Ishikawa (cell line): Measurements from ENCODE around the gene SMC4.
A peak's percentile ranks its signal among the peaks of the same experiment; 100 is the strongest.

Source experiments
- CEBPB ChIP-seq: IDR thresholded peaks from 2 replicates; pipeline ENCODE4 v1.6.1; 2012
- CREB1 ChIP-seq: IDR thresholded peaks from 2 replicates; pipeline ENCODE4 v1.6.1; 2012; ENCODE audit warnings: low read depth
- EGR1 ChIP-seq: IDR thresholded peaks from 2 replicates; pipeline ENCODE4 v1.6.1; 2012
- EP300 ChIP-seq: IDR thresholded peaks from 2 replicates; pipeline ENCODE4 v1.6.1; 2012; ENCODE audit warnings: borderline replicate concordance
- FOXM1 ChIP-seq: IDR thresholded peaks from 2 replicates; pipeline ENCODE4 v1.6.1; 2012; ENCODE audit warnings: low read depth, borderline replicate concordance
- MAX ChIP-seq: IDR thresholded peaks from 2 replicates; pipeline ENCODE4 v1.6.1; 2012
- NFIC ChIP-seq: IDR thresholded peaks from 2 replicates; pipeline ENCODE4 v1.6.1; 2012
- RAD21 ChIP-seq: IDR thresholded peaks from 2 replicates; pipeline ENCODE4 v1.6.1; 2012; ENCODE audit warnings: low read depth
- REST ChIP-seq: IDR thresholded peaks from 2 replicates; pipeline ENCODE4 v1.6.1; 2012; ENCODE audit warnings: low read depth, mild to moderate bottlenecking
- TAF1 ChIP-seq: IDR thresholded peaks from 2 replicates; pipeline ENCODE4 v1.6.1; 2012; ENCODE audit warnings: low read depth, mild to moderate bottlenecking
- TCF12 ChIP-seq: IDR thresholded peaks from 2 replicates; pipeline ENCODE4 v1.6.1; 2012; ENCODE audit warnings: low read depth
- TEAD4 ChIP-seq: IDR thresholded peaks from 2 replicates; pipeline ENCODE4 v1.6.1; 2012
- USF1 ChIP-seq: IDR thresholded peaks from 2 replicates; pipeline ENCODE4 v1.6.1; 2012
- YY1 ChIP-seq: IDR thresholded peaks from 2 replicates; pipeline ENCODE4 v1.6.1; 2012; ENCODE audit warnings: low read depth
- ZBTB7A ChIP-seq: IDR thresholded peaks from 2 replicates; pipeline ENCODE4 v1.6.1; 2012; ENCODE audit warnings: low read depth

Gene SMC4

GRCh38 chr3:160435747-160436146 lies 36.3 kb downstream of the SMC4 start:
- TF ChIP-seq EP300 (no peak), NFIC (no peak), FOXM1 (no peak), CEBPB (no peak), EGR1 (no peak), RAD21 (no peak), USF1 (no peak), MAX (no peak), TCF12 (no peak), TEAD4 (no peak), ZBTB7A (no peak), TAF1 (no peak), REST (no peak), CREB1 (no peak), YY1 (no peak)

- TF ChIP-seq MAX (no peak), YY1 (no peak), CEBPB (no peak), NFIC (no peak), TAF1 (no peak), FOXM1 (no peak), REST (no peak), TEAD4 (no peak), USF1 (no peak), CREB1 (no peak), ZBTB7A (no peak), TCF12 (no peak), EP300 (no peak), EGR1 (no peak), RAD21 (no peak)
Observed at GRCh38 chr3:160437083-160437455, 37.6 kb downstream of the SMC4 start.

- TF ChIP-seq EP300 (no peak), MAX (no peak), CREB1 (no peak), FOXM1 (no peak), TCF12 (no peak), CEBPB (no peak), YY1 (no peak), TEAD4 (no peak), NFIC (no peak), ZBTB7A (no peak), TAF1 (no peak), RAD21 (no peak)
Observed at GRCh38 chr3:160440687-160441086, 41.2 kb downstream of the SMC4 start.

GRCh38 chr3:160444411-160444810 lies 45.0 kb downstream of the SMC4 start:
- TF ChIP-seq USF1 (peak; percentile 86), FOXM1 (no peak)

GRCh38 chr3:160445854-160446253 lies 46.4 kb downstream of the SMC4 start:
- TF ChIP-seq CEBPB (no peak), TEAD4 (no peak), EP300 (no peak), MAX (no peak), NFIC (no peak)

- TF ChIP-seq EP300 (no peak), TCF12 (no peak), TAF1 (no peak), MAX (no peak), YY1 (no peak), CEBPB (no peak), CREB1 (no peak), ZBTB7A (no peak)
Observed at GRCh38 chr3:160446522-160447056, 47.1 kb downstream of the SMC4 start.
